SK-N-SH (cell line): ENCODE measurements around the gene TCFL5. TPM values are rescaled to one million over a fixed set of nuclear protein-coding genes. Genes with fewer than 3 reads are reported as not detected.

Experiments used
- CTCF ChIA-PET: fragments of 300-600, 350-600 bp; formaldehyde crosslinking; extraction: SDS; loops from one replicate; lab custom pipeline; 2021; lab: Yijun Ruan, JAX
- POLR2A ChIA-PET: fragments of 350-600 bp; sonication (Branson Sonifier 250); formaldehyde crosslinking; extraction: SDS; loops from one replicate; lab custom pipeline; 2020; ENCODE audit warnings: antibody characterized with exemption, inconsistent platforms; lab: Yijun Ruan, JAX
- DNase-seq: peaks from one replicate; pipeline ENCODE4 v3.0.0; 2012
- H2AFZ ChIP-seq: fragments of 200-600 bp; sonication (generic); 2 replicates; pipeline ENCODE4 v1.8.1; 2016; ENCODE audit warnings: antibody characterized with exemption, mild to moderate bottlenecking, low read depth
- H3F3A ChIP-seq: fragments of 200-600 bp; sonication (generic); replicated peaks from 2 replicates; pipeline ENCODE3; 2016; ENCODE audit warnings: antibody characterized with exemption, mild to moderate bottlenecking; ENCODE audit not compliant: insufficient read depth
- H3K27ac ChIP-seq, 2 experiments: fragments of 200-500 bp in 1 of 2; fragments of 200-600 bp in 1 of 2; sonication (Bioruptor generic) in 1 of 2; sonication (generic), shearing (Covaris generic) in 1 of 2; 2 replicates each; pipeline versions ENCODE4 v1.5.1 to v1.6.1; 2014 to 2016; ENCODE audit warnings: low read depth in 2 of 2, inconsistent platforms in 1 of 2, low read length in 1 of 2, mild to moderate bottlenecking in 1 of 2, mixed read lengths in 1 of 2
- H3K27me3 ChIP-seq: fragments of 200-600 bp; sonication (generic), shearing (Covaris generic); 2 replicates; pipeline ENCODE4 v1.6.1; 2016; ENCODE audit warnings: mixed run types; ENCODE audit not compliant: insufficient read depth
- H3K36me3 ChIP-seq, 2 experiments: fragments of 200-500 bp in 1 of 2; fragments of 200-600 bp in 1 of 2; sonication (Bioruptor generic) in 1 of 2; sonication (generic) in 1 of 2; replicated peaks in 1 of 2; 2 replicates each; pipeline versions ENCODE3 to v1.5.1; 2014 to 2016; ENCODE audit warnings: low read length in 1 of 2, mild to moderate bottlenecking in 1 of 2; ENCODE audit not compliant: insufficient read depth in 2 of 2, control insufficient read depth in 1 of 2
- H3K4me1 ChIP-seq, 2 experiments: fragments of 200-500 bp in 1 of 2; fragments of 200-600 bp in 1 of 2; sonication (Bioruptor generic) in 1 of 2; sonication (generic), shearing (Covaris generic) in 1 of 2; 2 replicates each; pipeline versions ENCODE4 v1.5.1 to v1.6.1; 2014 to 2016; ENCODE audit warnings: low read depth in 1 of 2, low read length in 1 of 2, mixed run types in 1 of 2; ENCODE audit not compliant: insufficient read depth in 2 of 2, control insufficient read depth in 1 of 2
- H3K4me2 ChIP-seq: fragments of 200-600 bp; sonication (generic), shearing (Covaris generic); 2 replicates; pipeline ENCODE4 v1.6.1; 2017; ENCODE audit warnings: mixed run types
- H3K4me3 ChIP-seq, 2 experiments: fragments of 200-500 bp in 1 of 2; fragments of 200-600 bp in 1 of 2; sonication (Bioruptor generic) in 1 of 2; sonication (generic), shearing (Covaris generic) in 1 of 2; 2 replicates each; pipeline versions ENCODE4 v1.5.1 to v1.8.1; 2014 to 2016; ENCODE audit warnings: low read depth in 2 of 2, inconsistent platforms in 1 of 2, low read length in 1 of 2, mild to moderate bottlenecking in 1 of 2, mixed read lengths in 1 of 2, moderate library complexity in 1 of 2
- H3K79me2 ChIP-seq: fragments of 200-600 bp; sonication (generic); 2 replicates; pipeline ENCODE4 v1.8.1; 2017; ENCODE audit warnings: mild to moderate bottlenecking; ENCODE audit not compliant: insufficient read depth
- H3K9ac ChIP-seq: fragments of 200-600 bp; sonication (generic); 2 replicates; pipeline ENCODE4 v1.6.1; 2017; ENCODE audit warnings: mixed run types
- H3K9me2 ChIP-seq: fragments of 200-600 bp; sonication (generic); 2 replicates; pipeline ENCODE4 v1.6.1; 2017; ENCODE audit warnings: mixed run types
- H3K9me3 ChIP-seq: fragments of 200-600 bp; sonication (generic); 2 replicates; pipeline ENCODE4 v1.6.1; 2017; ENCODE audit warnings: mixed run types, mild to moderate bottlenecking, moderate library complexity
- H4K20me1 ChIP-seq: fragments of 200-600 bp; sonication (generic); 2 replicates; pipeline ENCODE4 v1.6.1; 2017; ENCODE audit warnings: mild to moderate bottlenecking, mixed run types; ENCODE audit not compliant: insufficient read depth
- CHD2 ChIP-seq: fragments of 150-350 bp; IDR thresholded peaks from 2 replicates; pipeline ENCODE4 v1.6.1; 2018; ENCODE audit warnings: low read length; ENCODE audit not compliant: partially characterized antibody
- CTCF ChIP-seq: fragments of 200-600 bp; sonication (generic); IDR thresholded peaks from 2 replicates; pipeline ENCODE4 v1.6.1; 2017; ENCODE audit warnings: antibody characterized with exemption, mild to moderate bottlenecking, moderate library complexity
- ELF1 ChIP-seq: IDR thresholded peaks from 2 replicates; pipeline ENCODE4 v1.4.0; 2012
- FOXJ3 ChIP-seq: sonication (generic); formaldehyde crosslinking; IDR thresholded peaks from 2 replicates; pipeline ENCODE4 v1.5.1; 2020; ENCODE audit warnings: mild to moderate bottlenecking, missing genetic modification reagents
- FOXM1 ChIP-seq: IDR thresholded peaks from 2 replicates; pipeline ENCODE4 v1.4.0; 2012; ENCODE audit warnings: low read depth, mild to moderate bottlenecking
- GATA2 ChIP-seq: sonication (generic); formaldehyde crosslinking; IDR thresholded peaks from 2 replicates; pipeline ENCODE4 v1.5.0; 2020; ENCODE audit warnings: mild to moderate bottlenecking, missing genetic modification reagents
- IRF3 ChIP-seq: fragments of 150-350 bp; IDR thresholded peaks from 2 replicates; pipeline ENCODE4 v1.6.1; 2016; ENCODE audit warnings: mild to moderate bottlenecking, low read depth, low read length
- JUND ChIP-seq: IDR thresholded peaks from 2 replicates; pipeline ENCODE4 v1.4.0; 2012
- MAX ChIP-seq: IDR thresholded peaks from 2 replicates; pipeline ENCODE4 v1.4.0; 2012; ENCODE audit warnings: low read depth
- MEF2A ChIP-seq: IDR thresholded peaks from 2 replicates; pipeline ENCODE4 v1.4.0; 2012; ENCODE audit warnings: low read depth, borderline replicate concordance
- NFIC ChIP-seq: IDR thresholded peaks from 2 replicates; pipeline ENCODE4 v1.4.0; 2012; ENCODE audit warnings: borderline replicate concordance
- PBX3 ChIP-seq: IDR thresholded peaks from 2 replicates; pipeline ENCODE4; 2012
- POLR2AphosphoS5 ChIP-seq: IDR thresholded peaks from 2 replicates; pipeline ENCODE4 v1.6.1; 2012; ENCODE audit warnings: low read depth, low read length
- RAD21 ChIP-seq: IDR thresholded peaks from 2 replicates; pipeline ENCODE4 v1.6.1; 2012; ENCODE audit warnings: mild to moderate bottlenecking, low read length
- REST ChIP-seq: IDR thresholded peaks from 2 replicates; pipeline ENCODE4 v1.6.1; 2012; ENCODE audit warnings: mild to moderate bottlenecking, low read depth, low read length, moderate library complexity
- SIN3A ChIP-seq: IDR thresholded peaks from 2 replicates; pipeline ENCODE4 v1.6.1; 2012; ENCODE audit warnings: low read depth, mild to moderate bottlenecking, low read length, moderate library complexity, borderline replicate concordance
- SMC3 ChIP-seq: IDR thresholded peaks from 2 replicates; pipeline ENCODE4 v1.6.1; 2012; ENCODE audit warnings: low read depth, low read length, improper control_type of control experiment
- TCF12 ChIP-seq: IDR thresholded peaks from 2 replicates; pipeline ENCODE4 v1.4.0; 2012
- USF1 ChIP-seq: IDR thresholded peaks from 2 replicates; pipeline ENCODE4 v1.4.0; 2012; ENCODE audit warnings: low read depth, borderline replicate concordance
- YY1 ChIP-seq: IDR thresholded peaks from 2 replicates; pipeline ENCODE4 v1.4.0; 2012; ENCODE audit warnings: low read depth, mild to moderate bottlenecking
- ZBTB33 ChIP-seq: IDR thresholded peaks from 2 replicates; pipeline ENCODE4 v1.4.0; 2012; ENCODE audit warnings: low read depth, borderline replicate concordance
- WGBS: methylation state at CpG from one replicate; pipeline ENCODE4 v1.1.6; 2017; ENCODE audit warnings: low lambda C conversion rate; 5-methylcytosine and 5-hydroxymethylcytosine counted together
- polyA plus RNA-seq, 3 experiments: library from polyadenylated mRNA; depleted of rRNA; stranded (reverse); fragments of >200 nt; gene quantifications; 2 replicates each; pipeline ENCODE4 v1.2.3, GENCODE V29; 2012

The TCFL5 gene
- polyA plus RNA-seq, 1 of the 3 experiments (the other 2 are of a cell fraction) = 10.1 TPM

- peak; percentile 86 for DNase-seq
- H3K9me2 ChIP-seq = no peaks in the 10 kb centered on the region
- peak overlapping the region; percentile 76; the same call in 1 of the 2 replicates for H2AFZ ChIP-seq
- peak overlapping the region in 1 of 2 experiments; percentile 43; a peak in 1 of 4 replicates for H3K4me3 ChIP-seq
- no peak overlapping the region for H3K4me2 ChIP-seq
- no peaks in the 10 kb centered on the region for H4K20me1 ChIP-seq
- CTCF ChIA-PET = interaction anchor here (0.5 to 9.4 kb wide), 81 partner anchors 8 to 585 kb away, joined by 3 to 162 read pairs (median 5); partner anchors contain the start of genes NTSR1, OGFR, SLCO4A1 and TCFL5
- H3K9me3 ChIP-seq = no peaks in the 10 kb centered on the region
- WGBS = 33% methylated on average over 23 of the region's 23 CpGs
- H3K79me2 ChIP-seq = no peaks in the 10 kb centered on the region
- H3F3A ChIP-seq = peaks cover 30% of the 10 kb centered on the region
- H3K36me3 ChIP-seq = no peaks in the 10 kb centered on the region
- POLR2A ChIA-PET = interaction anchor here (0.6 kb wide), 1 partner anchor 117 kb away, joined by 3 read pairs; no protein-coding TSS in a partner anchor
- H3K27ac ChIP-seq = peak overlapping the region in 1 of 2 experiments; percentile 7; a peak in 1 of 4 replicates
- H3K4me1 ChIP-seq = peaks cover 16 to 22% of the 10 kb centered on the region in 2 experiments; a peak in 3 of 4 replicates
- H3K27me3 ChIP-seq = no peaks in the 10 kb centered on the region
- H3K9ac ChIP-seq = no peak overlapping the region
- TF ChIP-seq CTCF (peak; percentile 99), NFIC (peak; percentile 83), REST (no peak), SIN3A (peak; percentile 87; the same call in 1 of the 2 replicates), FOXM1 (no peak), PBX3 (no peak), RAD21 (peak; percentile 99), ZBTB33 (no peak), CHD2 (peak; percentile 64), TCF12 (peak; percentile 15; the same call in 1 of the 2 replicates), MAX (peak; percentile 75), USF1 (no peak), JUND (no peak), GATA2 (CRISPR knock-in tag) (no peak), SMC3 (peak; percentile 98), FOXJ3 (CRISPR knock-in tag) (no peak), POLR2AphosphoS5 (no peak), IRF3 (no peak), YY1 (no peak), MEF2A (no peak), ELF1 (no peak)
Measured at GRCh38 chr20:62791301-62792181, 70.1 kb downstream of the TCFL5 start.
